Activated CD4-positive, CD25-positive, alpha-beta regulatory T cell treated with anti-CD3 and anti-CD28 coated beads, Interleukin-2, amount 50 U/mL, for 24 hours (primary cell): ENCODE results near the gene DDX39B.
A peak's percentile ranks its signal among the peaks of the same experiment; 100 is the strongest.
"Not testable (repeated sequence)": the region's sequence is repeated elsewhere in the genome, so short reads cannot be mapped to it uniquely, and the experiment has no call there.

ENCODE experiments used
- ATAC-seq, 2 donors: fragments of 150-1000 bp; cut with Tn5 transposase; one replicate each; pipeline ENCODE4 v1.10.0; 2021; ENCODE audit warnings: mild to moderate bottlenecking in 1 of 2, moderate library complexity in 1 of 2

The DDX39B gene

GRCh38 chr6:31575335-31575901 is 33.6 kb upstream of the DDX39B start, which contains the start of gene TNF:
Gene TNF, plus strand, starts transcription at chr6:31575565. Its CDS starts 177 bp downstream, at chr6:31575742.
- peak; percentile 21 to 25 for ATAC-seq

GRCh38 chr6:31574106-31575061 is 32.6 kb upstream of the DDX39B start:
- no peak for ATAC-seq

GRCh38 chr6:31573239-31574105 is 31.7 kb upstream of the DDX39B start:
- no peak for ATAC-seq

- peak; percentile 51 to 54 for ATAC-seq
Observed at GRCh38 chr6:31572041-31572911, 30.5 kb upstream of the DDX39B start, which contains the start of gene LTA. Gene LTA, plus strand, starts transcription at chr6:31572289. Its CDS starts 454 bp downstream, at chr6:31572743.

- ATAC-seq = no peak
Observed at GRCh38 chr6:31569861-31570536, 28.2 kb upstream of the DDX39B start.

GRCh38 chr6:31568537-31568961 is 26.7 kb upstream of the DDX39B start:
- peak; percentile 68 for ATAC-seq

- ATAC-seq = no peak
Observed at GRCh38 chr6:31567531-31568370, 25.9 kb upstream of the DDX39B start.

GRCh38 chr6:31560697-31561058 is 18.9 kb upstream of the DDX39B start:
- no peak for ATAC-seq

GRCh38 chr6:31559958-31560696 is 18.3 kb upstream of the DDX39B start:
- peak; percentile 54 to 65 for ATAC-seq

GRCh38 chr6:31559606-31559957 is 17.8 kb upstream of the DDX39B start:
- peak; percentile 21 to 34 for ATAC-seq

GRCh38 chr6:31558631-31559500 is 17.1 kb upstream of the DDX39B start:
- ATAC-seq = peak; percentile 69 to 72

- no peak for ATAC-seq
Observed at GRCh38 chr6:31558318-31558625, 16.5 kb upstream of the DDX39B start.

GRCh38 chr6:31557443-31558317 is 15.9 kb upstream of the DDX39B start:
- no peak for ATAC-seq

GRCh38 chr6:31556307-31556706 is 14.5 kb upstream of the DDX39B start:
- ATAC-seq = no peak

- not testable (repeated sequence) for ATAC-seq
Observed at GRCh38 chr6:31551371-31551770, 9.6 kb upstream of the DDX39B start.

- ATAC-seq = no peak
Observed at GRCh38 chr6:31548544-31548873, 6.7 kb upstream of the DDX39B start.

GRCh38 chr6:31547727-31548543 is 6.1 kb upstream of the DDX39B start:
- ATAC-seq = no peak
